Neural cell (in vitro differentiated cells): ENCODE measurements around the gene PDE6H. TPM values are rescaled to one million over a fixed set of nuclear protein-coding genes. Genes with fewer than 3 reads are reported as not detected.

Experiments
- H2AFZ ChIP-seq: fragments of 200-600, 300-800 bp; sonication (generic), shearing (Covaris generic); 2 replicates; pipeline ENCODE4 v1.6.0; 2014; ENCODE audit warnings: low read depth, mild to moderate bottlenecking, antibody characterized with exemption, low read length, moderate library complexity
- H3F3A ChIP-seq: fragments of 200-600 bp; shearing (Covaris generic); 2 replicates; pipeline ENCODE4 v1.6.1; 2016; ENCODE audit warnings: mild to moderate bottlenecking, moderate library complexity, mixed read lengths, antibody characterized with exemption, low read length; ENCODE audit not compliant: insufficient read depth, poor library complexity, severe bottlenecking
- H3K27ac ChIP-seq: fragments of 200-600, 300-800 bp; sonication (generic), shearing (Covaris generic); 2 replicates; pipeline ENCODE4 v1.5.1; 2014; ENCODE audit warnings: mild to moderate bottlenecking, low read length, moderate library complexity
- H3K27me3 ChIP-seq: fragments of 300-800, 200-600 bp; sonication (generic), shearing (Covaris generic); 2 replicates; pipeline ENCODE4 v1.6.0; 2014; ENCODE audit warnings: mild to moderate bottlenecking, low read depth, low read length, moderate library complexity; ENCODE audit not compliant: insufficient read depth
- H3K36me3 ChIP-seq: fragments of 300-800, 200-600 bp; sonication (generic), shearing (Covaris generic); 2 replicates; pipeline ENCODE4 v1.5.1; 2014; ENCODE audit warnings: mild to moderate bottlenecking, antibody characterized with exemption, low read length, moderate library complexity; ENCODE audit not compliant: insufficient read depth
- H3K4me2 ChIP-seq: fragments of 300-800, 200-600 bp; sonication (generic), shearing (Covaris generic); 2 replicates; pipeline ENCODE4 v1.6.0; 2014; ENCODE audit warnings: mild to moderate bottlenecking, low read length
- H3K4me3 ChIP-seq: fragments of 300-800, 200-600 bp; sonication (generic), shearing (Covaris generic); 2 replicates; pipeline ENCODE4 v1.5.1; 2014; ENCODE audit warnings: mild to moderate bottlenecking, low read length, moderate library complexity
- H3K79me2 ChIP-seq: fragments of 200-600 bp; shearing (Covaris generic); replicated peaks from 2 replicates; pipeline ENCODE4 v1.6.0; 2014; ENCODE audit warnings: mild to moderate bottlenecking, low read length, moderate library complexity; ENCODE audit not compliant: insufficient read depth
- H3K9ac ChIP-seq: fragments of 300-800, 200-600 bp; sonication (generic), shearing (Covaris generic); 2 replicates; pipeline ENCODE4 v1.6.1; 2016; ENCODE audit warnings: mild to moderate bottlenecking, low read length, mixed read lengths
- H3K9me2 ChIP-seq: fragments of 200-600 bp; shearing (Covaris generic); 2 replicates; pipeline ENCODE4 v1.6.1; 2016; ENCODE audit warnings: mild to moderate bottlenecking, low read length, mixed read lengths; ENCODE audit not compliant: insufficient read depth
- H3K9me3 ChIP-seq: fragments of 200-600, 300-800 bp; sonication (generic), shearing (Covaris generic); 2 replicates; pipeline ENCODE4 v1.6.1; 2016; ENCODE audit warnings: mild to moderate bottlenecking, mixed run types, low read length, moderate library complexity, mixed read lengths
- H4K20me1 ChIP-seq: fragments of 200-600 bp; shearing (Covaris generic); 2 replicates; pipeline ENCODE4 v1.6.1; 2016; ENCODE audit warnings: mild to moderate bottlenecking, mixed run types; ENCODE audit not compliant: insufficient read depth
- CTCF ChIP-seq: fragments of 450-650 bp; IDR thresholded peaks from 2 replicates; pipeline ENCODE4 v1.5.1; 2014; ENCODE audit warnings: antibody characterized with exemption, mild to moderate bottlenecking, moderate library complexity; ENCODE audit not compliant: poor library complexity, severe bottlenecking
- EP300 ChIP-seq: fragments of 450-650 bp; conservative IDR thresholded peaks from 2 replicates; pipeline ENCODE4 v1.6.1; 2014; ENCODE audit warnings: antibody characterized with exemption, mild to moderate bottlenecking, moderate library complexity; ENCODE audit not compliant: poor library complexity, severe bottlenecking
- EZH2 ChIP-seq: fragments of 200-600, 300-800 bp; shearing (Covaris generic), sonication (generic); IDR thresholded peaks from 2 replicates; pipeline ENCODE4 v1.6.1; 2014; ENCODE audit warnings: antibody characterized with exemption, low read length, borderline replicate concordance, mild to moderate bottlenecking; ENCODE audit not compliant: insufficient read depth, poor library complexity, severe bottlenecking
- MXI1 ChIP-seq: fragments of 450-650 bp; conservative IDR thresholded peaks from 2 replicates; pipeline ENCODE4 v1.6.1; 2014; ENCODE audit warnings: antibody characterized with exemption, mild to moderate bottlenecking; ENCODE audit not compliant: poor library complexity, severe bottlenecking
- POLR2AphosphoS5 ChIP-seq: IDR thresholded peaks from 2 replicates; pipeline ENCODE4 v1.6.1; 2012
- RAD21 ChIP-seq: fragments of 450-650 bp; conservative IDR thresholded peaks from 2 replicates; pipeline ENCODE4 v1.6.1; 2014; ENCODE audit warnings: antibody characterized with exemption, mild to moderate bottlenecking, moderate library complexity
- REST ChIP-seq: IDR thresholded peaks from 2 replicates; pipeline ENCODE4 v1.6.1; 2012; ENCODE audit warnings: borderline replicate concordance
- SMC3 ChIP-seq: fragments of 450-650 bp; conservative IDR thresholded peaks from 2 replicates; pipeline ENCODE4 v1.6.1; 2014; ENCODE audit warnings: antibody characterized with exemption, mild to moderate bottlenecking, moderate library complexity; ENCODE audit not compliant: poor library complexity
- TAF1 ChIP-seq: IDR thresholded peaks from 2 replicates; pipeline ENCODE4 v1.6.1; 2012; ENCODE audit warnings: low read depth
- polyA plus RNA-seq: library from polyadenylated mRNA; depleted of rRNA; stranded (reverse); fragments of >200 nt; gene quantifications from 2 replicates; pipeline ENCODE4 v1.2.3, GENCODE V29; 2014

PDE6H gene
- polyA plus RNA-seq, 1 donor from 2014 or later: not detected

GRCh38 chr12:14959463-14959862, 13.4 kb upstream of the PDE6H start:
- H3K4me2 ChIP-seq: no peak overlapping the region
- H3K79me2 ChIP-seq: no peaks in the 10 kb centered on the region
- H3K27ac ChIP-seq: no peak overlapping the region

GRCh38 chr12:14959916-14960496, 12.8 kb upstream of the PDE6H start:
- no peak overlapping the region for H2AFZ ChIP-seq
- H3K9ac ChIP-seq: no peak overlapping the region
- no peaks in the 10 kb centered on the region for H3F3A ChIP-seq
- H3K27ac ChIP-seq: no peak overlapping the region
- H3K79me2 ChIP-seq: no peaks in the 10 kb centered on the region
- H3K27me3 ChIP-seq: no peaks in the 10 kb centered on the region
- no peak overlapping the region for H3K4me2 ChIP-seq
- H3K36me3 ChIP-seq: no peaks in the 10 kb centered on the region
- H4K20me1 ChIP-seq: no peaks in the 10 kb centered on the region
- no peak overlapping the region for H3K4me3 ChIP-seq
- no peaks in the 10 kb centered on the region for H3K9me2 ChIP-seq
- no peaks in the 10 kb centered on the region for H3K9me3 ChIP-seq
- TF ChIP-seq POLR2AphosphoS5: no peak
- TF ChIP-seq TAF1: no peak
- TF ChIP-seq CTCF: no peak
- TF ChIP-seq REST: no peak
- no peak for TF ChIP-seq SMC3
- TF ChIP-seq MXI1: no peak

More at GRCh38 chr12:14959463-14959862, 13.4 kb upstream of the PDE6H start:
- no peaks in the 10 kb centered on the region for H3K36me3 ChIP-seq
- H3K4me3 ChIP-seq: no peak overlapping the region
- H3K9ac ChIP-seq: no peak overlapping the region
- no peaks in the 10 kb centered on the region for H3K9me3 ChIP-seq
- no peak overlapping the region for H2AFZ ChIP-seq
- no peaks in the 10 kb centered on the region for H4K20me1 ChIP-seq
- H3F3A ChIP-seq: no peaks in the 10 kb centered on the region
- no peaks in the 10 kb centered on the region for H3K9me2 ChIP-seq
- no peaks in the 10 kb centered on the region for H3K27me3 ChIP-seq
- TF ChIP-seq SMC3: no peak
- TF ChIP-seq POLR2AphosphoS5: no peak
- no peak for TF ChIP-seq TAF1
- TF ChIP-seq MXI1: no peak
- no peak for TF ChIP-seq EP300
- no peak for TF ChIP-seq RAD21
- no peak for TF ChIP-seq CTCF
- TF ChIP-seq EZH2: no peak
- TF ChIP-seq REST: no peak
